Testis (tissue), 2 donors: Measurements from ENCODE around the gene BNC2.

ENCODE experiments used
- CTCF ChIP-seq, 3 experiments: fragments of 450-650 bp in 2 of 3; fragments of 200-600 bp in 1 of 3; sonication (generic) in 1 of 3; IDR thresholded peaks; one replicate each; pipeline ENCODE4 v1.5.1; 2016 to 2019; ENCODE audit warnings: antibody characterized with exemption in 3 of 3, mild to moderate bottlenecking in 2 of 3, moderate library complexity in 1 of 3
- POLR2A ChIP-seq: fragments of 450-650 bp; IDR thresholded peaks from one replicate; pipeline ENCODE4 v1.6.1; 2017; ENCODE audit warnings: antibody characterized with exemption, mild to moderate bottlenecking, moderate library complexity

GRCh38 chr9:16877256-16877655 lies 6.8 kb upstream of the BNC2 start:
- no peak for TF ChIP-seq CTCF (IDR thresholded peaks at IDR 0.05)
- TF ChIP-seq POLR2A: no peak
